ENCODE measurements around the gene SLC25A29. TPM values are rescaled to one million over a fixed set of nuclear protein-coding genes. Genes with fewer than 3 reads are reported as not detected.
"Not testable (repeated sequence)": the region's sequence is repeated elsewhere in the genome, so short reads cannot be mapped to it uniquely, and the experiment has no call there.

SLC25A29 gene
- total RNA-seq, 1 donor, result 19.9 TPM

DNA sequence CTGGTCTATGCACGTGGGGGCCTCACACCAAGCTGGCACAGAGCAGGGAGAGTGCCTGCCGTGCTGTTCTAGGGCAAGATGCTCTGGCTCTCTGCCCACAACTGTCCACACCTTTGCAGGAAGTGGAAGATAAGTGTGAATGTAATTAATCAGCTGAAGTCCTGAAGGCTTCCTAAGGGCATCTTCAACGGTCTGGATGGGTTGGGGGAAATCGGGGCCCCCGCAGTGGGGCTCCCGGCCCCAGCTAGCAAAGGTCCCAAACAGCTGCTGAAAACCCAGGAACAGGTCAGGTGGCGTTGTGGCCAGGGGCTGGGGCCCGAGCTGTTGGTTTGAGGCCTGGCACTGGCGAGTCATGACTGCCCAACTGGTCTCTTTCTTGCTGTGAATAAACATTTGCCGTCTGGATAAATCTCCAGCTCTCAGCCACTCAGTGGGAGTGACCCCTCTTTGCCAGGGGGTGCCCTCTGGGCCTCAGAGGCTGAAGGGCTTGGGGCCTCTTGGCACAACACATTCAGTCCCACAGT, 6.7 kb upstream of the SLC25A29 start:
- H3K79me2 ChIP-seq (ENCODE audit: insufficient read depth, low read length), result no peaks in the 10 kb centered on the region
- no peaks in the 10 kb centered on the region for H3K36me3 ChIP-seq (ENCODE audit: insufficient read depth, low read length)
- TF ChIP-seq, protein P1, sequence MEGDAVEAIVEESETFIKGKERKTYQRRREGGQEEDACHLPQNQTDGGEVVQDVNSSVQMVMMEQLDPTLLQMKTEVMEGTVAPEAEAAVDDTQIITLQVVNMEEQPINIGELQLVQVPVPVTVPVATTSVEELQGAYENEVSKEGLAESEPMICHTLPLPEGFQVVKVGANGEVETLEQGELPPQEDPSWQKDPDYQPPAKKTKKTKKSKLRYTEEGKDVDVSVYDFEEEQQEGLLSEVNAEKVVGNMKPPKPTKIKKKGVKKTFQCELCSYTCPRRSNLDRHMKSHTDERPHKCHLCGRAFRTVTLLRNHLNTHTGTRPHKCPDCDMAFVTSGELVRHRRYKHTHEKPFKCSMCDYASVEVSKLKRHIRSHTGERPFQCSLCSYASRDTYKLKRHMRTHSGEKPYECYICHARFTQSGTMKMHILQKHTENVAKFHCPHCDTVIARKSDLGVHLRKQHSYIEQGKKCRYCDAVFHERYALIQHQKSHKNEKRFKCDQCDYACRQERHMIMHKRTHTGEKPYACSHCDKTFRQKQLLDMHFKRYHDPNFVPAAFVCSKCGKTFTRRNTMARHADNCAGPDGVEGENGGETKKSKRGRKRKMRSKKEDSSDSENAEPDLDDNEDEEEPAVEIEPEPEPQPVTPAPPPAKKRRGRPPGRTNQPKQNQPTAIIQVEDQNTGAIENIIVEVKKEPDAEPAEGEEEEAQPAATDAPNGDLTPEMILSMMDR (IDR thresholded peaks at IDR 0.05; ENCODE audit: extremely low read depth, low read depth, low read length), result no peak
- H3K27me3 ChIP-seq (ENCODE audit: insufficient read depth, low read length), result peaks cover 15% of the 10 kb centered on the region
- H3K27ac ChIP-seq (ENCODE audit: low read depth, low read length), result no peak overlapping the region
- no peaks in the 10 kb centered on the region for H3K9me3 ChIP-seq (ENCODE audit: low read depth, low read length)
- no peaks in the 10 kb centered on the region for H3K4me1 ChIP-seq (ENCODE audit: insufficient read depth, low read length)
- H3K4me2 ChIP-seq (ENCODE audit: insufficient read depth, low read length), result no peak overlapping the region
- no peaks in the 10 kb centered on the region for H4K20me1 ChIP-seq (ENCODE audit: insufficient read depth, low read length)
- H2AFZ ChIP-seq (ENCODE audit: low read length), result no peak overlapping the region
- H3K4me3 ChIP-seq (ENCODE audit: insufficient read depth, low read length), result no peak overlapping the region
- peak; percentile 88 for DNase-seq (ENCODE audit: insufficient read length, low spot score, missing footprints)

DNA sequence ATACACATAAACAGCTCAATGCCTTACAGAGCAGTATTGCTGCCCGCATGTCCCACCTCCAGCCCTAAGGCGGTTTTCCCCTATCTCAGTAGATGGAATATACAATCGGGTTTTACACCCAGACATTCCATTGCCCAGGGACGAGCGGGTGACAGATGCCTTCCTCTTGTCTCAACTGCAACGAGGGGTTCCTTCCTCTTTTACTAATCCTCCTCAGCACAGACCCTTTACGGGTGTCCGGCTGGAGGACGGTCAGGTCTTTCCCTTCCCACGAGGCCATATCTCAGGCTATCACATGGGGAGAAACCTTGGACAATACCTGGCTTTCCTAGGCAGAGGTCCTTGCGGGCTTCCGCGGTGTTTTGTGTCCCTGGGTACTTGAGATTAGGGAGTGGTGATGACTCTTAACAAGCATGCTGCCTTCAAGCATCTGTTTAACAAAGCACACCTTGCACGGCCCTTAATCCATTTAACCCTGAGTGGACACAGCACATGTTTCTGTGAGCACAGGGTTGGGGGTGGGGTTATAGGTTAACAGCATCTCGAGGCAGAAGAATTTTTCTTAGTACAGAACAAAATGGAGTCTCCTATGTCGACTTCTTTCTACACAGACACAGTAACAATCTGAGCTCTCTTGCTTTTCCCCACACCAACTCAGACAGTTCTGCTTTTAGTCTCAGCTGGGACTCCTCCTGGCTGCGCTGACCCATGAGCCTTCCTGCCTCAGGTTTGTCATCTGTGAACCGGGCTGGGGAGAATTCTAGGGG, 6.0 kb upstream of the SLC25A29 start:
- not testable (repeated sequence) for H3K4me3 ChIP-seq (ENCODE audit: insufficient read depth, low read length); H3K79me2 ChIP-seq (ENCODE audit: insufficient read depth, low read length); H2AFZ ChIP-seq (ENCODE audit: low read length); H3K36me3 ChIP-seq (ENCODE audit: insufficient read depth, low read length); H3K27ac ChIP-seq (ENCODE audit: low read depth, low read length); H3K9me3 ChIP-seq (ENCODE audit: low read depth, low read length); H3K4me1 ChIP-seq (ENCODE audit: insufficient read depth, low read length); H3K4me2 ChIP-seq (ENCODE audit: insufficient read depth, low read length); H4K20me1 ChIP-seq (ENCODE audit: insufficient read depth, low read length); DNase-seq (ENCODE audit: insufficient read length, low spot score, missing footprints)
- peaks cover 15% of the 10 kb centered on the region for H3K27me3 ChIP-seq (ENCODE audit: insufficient read depth, low read length)

DNA sequence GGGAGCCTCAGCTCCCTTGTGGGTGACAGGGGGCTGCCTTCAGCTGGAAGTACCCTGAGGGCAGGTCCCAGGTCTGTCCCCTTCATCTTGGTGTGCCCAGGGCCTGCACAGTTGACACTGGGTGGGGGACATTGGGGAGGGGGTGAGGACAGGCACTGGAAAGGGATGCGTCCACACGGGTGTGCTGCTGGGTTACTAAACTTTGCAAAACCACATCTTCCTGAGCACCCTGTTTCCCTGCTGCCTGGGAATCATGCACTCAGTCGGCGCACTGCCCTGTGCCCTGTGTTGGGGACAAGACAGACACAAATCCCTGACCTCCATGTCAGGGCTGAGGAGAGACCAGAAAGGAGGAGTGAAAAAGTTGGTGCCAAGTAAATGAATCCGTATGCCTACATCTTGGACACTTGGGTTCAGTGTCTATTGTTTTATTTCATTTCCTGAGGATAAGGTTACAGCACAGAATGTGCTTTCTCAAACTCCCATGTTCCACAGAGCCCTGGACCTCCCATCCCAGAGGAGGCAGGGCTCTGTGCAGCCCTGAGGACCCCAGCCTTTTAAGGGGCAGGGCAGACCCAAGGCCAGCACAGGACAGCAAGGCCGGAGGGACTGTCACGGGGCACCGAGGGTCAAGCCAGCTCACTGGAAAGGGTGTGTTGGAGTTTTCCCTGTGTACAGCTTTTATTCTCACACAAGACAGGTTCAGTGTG, 2.9 kb upstream of the SLC25A29 start:
- H3K27ac ChIP-seq (ENCODE audit: low read depth, low read length), result no peak overlapping the region
- H3K4me1 ChIP-seq (ENCODE audit: insufficient read depth, low read length), result peaks cover 7% of the 10 kb centered on the region
- H2AFZ ChIP-seq (ENCODE audit: low read length), result no peak overlapping the region
- TF ChIP-seq, protein P1 (IDR thresholded peaks at IDR 0.05; ENCODE audit: extremely low read depth, low read depth, low read length), result no peak
- no peaks in the 10 kb centered on the region for H3K36me3 ChIP-seq (ENCODE audit: insufficient read depth, low read length)
- H4K20me1 ChIP-seq (ENCODE audit: insufficient read depth, low read length), result peaks cover 7% of the 10 kb centered on the region
- H3K4me3 ChIP-seq (ENCODE audit: insufficient read depth, low read length), result no peak overlapping the region
- peak; percentile 89 for DNase-seq (ENCODE audit: insufficient read length, low spot score, missing footprints)
- no peaks in the 10 kb centered on the region for H3K79me2 ChIP-seq (ENCODE audit: insufficient read depth, low read length)
- H3K4me2 ChIP-seq (ENCODE audit: insufficient read depth, low read length), result no peak overlapping the region
- H3K9me3 ChIP-seq (ENCODE audit: low read depth, low read length), result no peaks in the 10 kb centered on the region
- peaks cover 15% of the 10 kb centered on the region for H3K27me3 ChIP-seq (ENCODE audit: insufficient read depth, low read length)

DNA sequence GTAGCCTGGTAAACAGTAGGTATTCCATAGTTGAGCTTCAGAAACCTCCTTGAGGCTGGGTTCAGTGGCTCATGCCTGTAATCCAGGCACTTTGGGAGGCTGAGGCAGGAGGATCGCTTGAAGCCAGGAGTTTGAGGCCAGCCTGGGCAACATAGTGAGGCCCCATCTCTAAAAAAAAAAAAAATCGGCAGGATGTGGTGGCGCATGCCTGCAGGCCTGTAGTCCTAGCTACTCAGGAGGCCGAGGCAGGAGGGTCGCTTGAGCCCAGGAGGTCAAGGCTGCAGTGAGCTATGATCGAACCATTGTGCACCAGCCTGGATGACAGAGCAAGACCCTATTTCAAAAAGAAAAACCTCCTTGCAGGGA, 2.2 kb upstream of the SLC25A29 start:
- not testable (repeated sequence) for H3K27ac ChIP-seq (ENCODE audit: low read depth, low read length); H2AFZ ChIP-seq (ENCODE audit: low read length); DNase-seq (ENCODE audit: insufficient read length, low spot score, missing footprints); H3K36me3 ChIP-seq (ENCODE audit: insufficient read depth, low read length); H3K4me3 ChIP-seq (ENCODE audit: insufficient read depth, low read length); H3K9me3 ChIP-seq (ENCODE audit: low read depth, low read length); H3K4me2 ChIP-seq (ENCODE audit: insufficient read depth, low read length); H3K79me2 ChIP-seq (ENCODE audit: insufficient read depth, low read length); H3K4me1 ChIP-seq (ENCODE audit: insufficient read depth, low read length)
- H4K20me1 ChIP-seq (ENCODE audit: insufficient read depth, low read length), result peaks cover 11% of the 10 kb centered on the region
- peaks cover 15% of the 10 kb centered on the region for H3K27me3 ChIP-seq (ENCODE audit: insufficient read depth, low read length)

Data from osteoblast (primary cell).